HCT116 (cell line): Measurements from ENCODE around the gene MAP3K7CL.

Experiments used
- CEBPB ChIP-seq: IDR thresholded peaks from 2 replicates; pipeline ENCODE4 v1.6.1; 2012; ENCODE audit warnings: low read depth
- EZH2 ChIP-seq: fragments of 200-600 bp; sonication (generic); IDR thresholded peaks from 2 replicates; pipeline ENCODE4 v1.6.1; 2017; ENCODE audit warnings: antibody characterized with exemption, mixed run types
- POLR2A ChIP-seq: IDR thresholded peaks from 2 replicates; pipeline ENCODE4 v1.7.0; 2011; ENCODE audit warnings: borderline replicate concordance; ENCODE audit not compliant: insufficient read depth, insufficient read length; ENCODE audit errors: extremely low read depth
- POLR2AphosphoS5 ChIP-seq: IDR thresholded peaks from 2 replicates; pipeline ENCODE4 v1.6.1; 2011; ENCODE audit warnings: mild to moderate bottlenecking, low read depth, low read length, moderate library complexity
- YY1 ChIP-seq: IDR thresholded peaks from 2 replicates; pipeline ENCODE4 v1.6.1; 2011; ENCODE audit warnings: low read length, low read depth, moderate library complexity, mild to moderate bottlenecking; ENCODE audit not compliant: insufficient replicate concordance; ENCODE audit errors: extremely low read depth
- ZFX ChIP-seq: fragments of 450-650 bp; IDR thresholded peaks from 2 replicates; pipeline ENCODE4 v1.6.1; 2017
- TF ChIP-seq, protein P1 (sequence below), 3 experiments: fragments of 200-600 bp in 1 of 3; sonication (generic) in 1 of 3; IDR thresholded peaks in 2 of 3; conservative IDR thresholded peaks in 1 of 3; 2 replicates each; pipeline ENCODE4 v1.5.1; 2012 to 2017; ENCODE audit warnings: low read depth in 2 of 3, low read length in 2 of 3, antibody characterized with exemption in 1 of 3, borderline replicate concordance in 1 of 3, control low read depth in 1 of 3, mild to moderate bottlenecking in 1 of 3, mixed read lengths in 1 of 3, mixed run types in 1 of 3, moderate library complexity in 1 of 3; ENCODE audit not compliant: insufficient read depth in 1 of 3

DNA sequence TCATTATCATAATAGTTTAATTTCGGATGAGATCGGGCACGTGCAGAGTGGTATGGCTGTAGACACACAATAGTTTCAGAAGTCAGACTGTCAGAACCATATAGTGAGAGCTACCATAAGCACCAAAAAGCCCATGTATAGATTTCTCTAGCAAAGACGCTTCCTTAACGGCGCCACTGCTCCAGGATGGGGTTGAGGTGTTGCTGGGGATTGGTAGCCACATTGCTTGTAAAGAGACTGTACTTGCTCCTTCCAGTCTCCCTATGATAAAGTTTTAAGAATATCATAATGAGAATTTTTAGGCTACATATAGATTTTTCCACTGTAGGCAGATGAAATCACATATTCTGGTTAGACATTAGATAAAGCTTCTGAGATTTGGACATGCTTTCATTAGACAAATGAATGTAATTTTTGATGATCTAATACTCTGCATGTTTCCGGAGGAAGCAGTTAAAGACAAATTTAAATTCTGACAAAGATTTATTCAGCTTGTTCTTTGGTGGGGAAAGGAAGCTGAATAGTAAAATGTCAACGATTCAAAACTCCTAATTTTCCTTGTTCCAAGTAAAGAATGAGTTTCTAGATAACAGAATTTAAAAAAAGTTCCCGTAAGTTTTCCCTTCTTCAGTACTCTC lies 77.7 kb downstream of the MAP3K7CL start:
- no peak for TF ChIP-seq POLR2A
- TF ChIP-seq, protein P1, sequence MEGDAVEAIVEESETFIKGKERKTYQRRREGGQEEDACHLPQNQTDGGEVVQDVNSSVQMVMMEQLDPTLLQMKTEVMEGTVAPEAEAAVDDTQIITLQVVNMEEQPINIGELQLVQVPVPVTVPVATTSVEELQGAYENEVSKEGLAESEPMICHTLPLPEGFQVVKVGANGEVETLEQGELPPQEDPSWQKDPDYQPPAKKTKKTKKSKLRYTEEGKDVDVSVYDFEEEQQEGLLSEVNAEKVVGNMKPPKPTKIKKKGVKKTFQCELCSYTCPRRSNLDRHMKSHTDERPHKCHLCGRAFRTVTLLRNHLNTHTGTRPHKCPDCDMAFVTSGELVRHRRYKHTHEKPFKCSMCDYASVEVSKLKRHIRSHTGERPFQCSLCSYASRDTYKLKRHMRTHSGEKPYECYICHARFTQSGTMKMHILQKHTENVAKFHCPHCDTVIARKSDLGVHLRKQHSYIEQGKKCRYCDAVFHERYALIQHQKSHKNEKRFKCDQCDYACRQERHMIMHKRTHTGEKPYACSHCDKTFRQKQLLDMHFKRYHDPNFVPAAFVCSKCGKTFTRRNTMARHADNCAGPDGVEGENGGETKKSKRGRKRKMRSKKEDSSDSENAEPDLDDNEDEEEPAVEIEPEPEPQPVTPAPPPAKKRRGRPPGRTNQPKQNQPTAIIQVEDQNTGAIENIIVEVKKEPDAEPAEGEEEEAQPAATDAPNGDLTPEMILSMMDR (IDR thresholded peaks at IDR 0.05 in 2 of 3, conservative IDR thresholded peaks at IDR 0.05 in 1 of 3; ENCODE audit: borderline replicate concordance in 1 of 3, insufficient read depth in 1 of 3, low read depth in 2 of 3, low read length in 2 of 3), result no peak
- no peak for TF ChIP-seq CEBPB
- no peak for TF ChIP-seq YY1
- no peak for TF ChIP-seq ZFX
- TF ChIP-seq EZH2, result no peak
- no peak for TF ChIP-seq POLR2AphosphoS5
